ENCODE results near the gene CHMP6.

DNA sequence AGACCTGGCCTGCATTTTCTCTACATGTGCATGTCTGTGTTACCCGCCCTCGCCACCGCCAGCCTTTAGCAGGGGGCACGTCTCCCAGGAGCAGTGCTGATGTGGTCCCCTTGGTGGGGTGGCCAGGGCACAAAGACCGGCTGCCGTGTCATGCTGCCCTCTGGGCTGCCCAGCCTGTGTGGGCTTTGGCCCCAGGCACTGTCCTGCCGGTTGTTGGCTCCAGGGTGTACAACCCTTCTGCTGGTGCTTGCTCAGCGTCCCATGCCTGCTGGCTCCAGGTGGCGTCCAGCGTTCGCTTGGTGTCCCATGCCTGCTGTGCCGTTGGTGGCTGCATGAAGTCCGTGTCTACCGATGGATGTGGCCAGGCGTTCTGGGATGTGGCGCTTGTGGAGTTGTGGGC, 47.5 kb downstream of the CHMP6 start:
- no peak for TF ChIP-seq EZH2phosphoT487 (IDR thresholded peaks at IDR 0.05; ENCODE audit: borderline replicate concordance)
- TF ChIP-seq, protein P1, sequence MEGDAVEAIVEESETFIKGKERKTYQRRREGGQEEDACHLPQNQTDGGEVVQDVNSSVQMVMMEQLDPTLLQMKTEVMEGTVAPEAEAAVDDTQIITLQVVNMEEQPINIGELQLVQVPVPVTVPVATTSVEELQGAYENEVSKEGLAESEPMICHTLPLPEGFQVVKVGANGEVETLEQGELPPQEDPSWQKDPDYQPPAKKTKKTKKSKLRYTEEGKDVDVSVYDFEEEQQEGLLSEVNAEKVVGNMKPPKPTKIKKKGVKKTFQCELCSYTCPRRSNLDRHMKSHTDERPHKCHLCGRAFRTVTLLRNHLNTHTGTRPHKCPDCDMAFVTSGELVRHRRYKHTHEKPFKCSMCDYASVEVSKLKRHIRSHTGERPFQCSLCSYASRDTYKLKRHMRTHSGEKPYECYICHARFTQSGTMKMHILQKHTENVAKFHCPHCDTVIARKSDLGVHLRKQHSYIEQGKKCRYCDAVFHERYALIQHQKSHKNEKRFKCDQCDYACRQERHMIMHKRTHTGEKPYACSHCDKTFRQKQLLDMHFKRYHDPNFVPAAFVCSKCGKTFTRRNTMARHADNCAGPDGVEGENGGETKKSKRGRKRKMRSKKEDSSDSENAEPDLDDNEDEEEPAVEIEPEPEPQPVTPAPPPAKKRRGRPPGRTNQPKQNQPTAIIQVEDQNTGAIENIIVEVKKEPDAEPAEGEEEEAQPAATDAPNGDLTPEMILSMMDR (conservative IDR thresholded peaks at IDR 0.05; ENCODE audit: low read length): no peak
